Astrocyte (in vitro differentiated cells and primary cell): Measurements from ENCODE around the gene SRSF8. TPM values are rescaled to one million over a fixed set of nuclear protein-coding genes. Genes with fewer than 3 reads are reported as not detected.
"Not testable (repeated sequence)": the region's sequence is repeated elsewhere in the genome, so short reads cannot be mapped to it uniquely, and the experiment has no call there.

ENCODE experiments used
- DNase-seq: peaks from one replicate; pipeline ENCODE4 v3.0.0-alpha.2; 2010; ENCODE audit warnings: low read depth
- FAIRE-seq: peaks from 2 replicates; lab custom pipeline; 2011; peaks lifted over from hg19 to GRCh38; lab: Jason Lieb, UNC
- H2AFZ ChIP-seq: 2 replicates; pipeline ENCODE4 v1.6.0; 2012; ENCODE audit warnings: low read depth, low read length, inconsistent platforms
- H3K27ac ChIP-seq: 2 replicates; pipeline ENCODE4 v1.5.1; 2011; ENCODE audit warnings: low read depth, low read length, inconsistent platforms
- H3K27me3 ChIP-seq: 2 replicates; pipeline ENCODE4 v1.6.0; 2011; ENCODE audit warnings: low read length, inconsistent platforms; ENCODE audit not compliant: insufficient read depth
- H3K36me3 ChIP-seq: 2 replicates; pipeline ENCODE4 v1.5.1; 2011; ENCODE audit warnings: low read length, inconsistent platforms; ENCODE audit not compliant: insufficient read depth
- H3K4me1 ChIP-seq: 2 replicates; pipeline ENCODE4 v1.5.1; 2011; ENCODE audit warnings: low read length, inconsistent platforms; ENCODE audit not compliant: insufficient read depth
- H3K4me2 ChIP-seq: 2 replicates; pipeline ENCODE4 v1.6.0; 2012; ENCODE audit warnings: low read length, inconsistent platforms
- H3K4me3 ChIP-seq: 2 replicates; pipeline ENCODE4 v1.5.1; 2011; ENCODE audit warnings: low read depth, mild to moderate bottlenecking, low read length, inconsistent platforms; ENCODE audit not compliant: insufficient read depth
- H3K79me2 ChIP-seq: 2 replicates; pipeline ENCODE4 v1.6.0; 2012; ENCODE audit warnings: mild to moderate bottlenecking, low read length, inconsistent platforms; ENCODE audit not compliant: insufficient read depth
- H3K9ac ChIP-seq: 2 replicates; pipeline ENCODE4 v1.6.0; 2012; ENCODE audit warnings: mild to moderate bottlenecking, low read length, inconsistent platforms
- H3K9me3 ChIP-seq: 2 replicates; pipeline ENCODE4 v1.5.1; 2012; ENCODE audit warnings: low read depth, mild to moderate bottlenecking, low read length, inconsistent platforms; ENCODE audit not compliant: insufficient read depth
- H4K20me1 ChIP-seq: 2 replicates; pipeline ENCODE4 v1.6.0; 2012; ENCODE audit warnings: low read length, inconsistent platforms; ENCODE audit not compliant: insufficient read depth
- H3K27ac Mint-ChIP-seq: one replicate; pipeline ENCODE4 v1.8.0; 2021; ENCODE audit warnings: mild to moderate bottlenecking, mixed read lengths; ENCODE audit not compliant: unreplicated experiment
- H3K27me3 Mint-ChIP-seq: one replicate; pipeline ENCODE4 v1.8.0; 2021; ENCODE audit warnings: low read depth, mixed read lengths; ENCODE audit not compliant: unreplicated experiment
- H3K36me3 Mint-ChIP-seq: one replicate; pipeline ENCODE4 v1.8.0; 2021; ENCODE audit warnings: low read depth, mixed read lengths; ENCODE audit not compliant: unreplicated experiment
- H3K4me1 Mint-ChIP-seq: one replicate; pipeline ENCODE4 v1.8.0; 2021; ENCODE audit warnings: low read depth, mixed read lengths; ENCODE audit not compliant: unreplicated experiment
- H3K4me3 Mint-ChIP-seq: one replicate; pipeline ENCODE4 v1.8.0; 2021; ENCODE audit warnings: mild to moderate bottlenecking, moderate library complexity, mixed read lengths; ENCODE audit not compliant: unreplicated experiment
- H3K9me3 Mint-ChIP-seq: one replicate; pipeline ENCODE4 v1.8.0; 2021; ENCODE audit warnings: mild to moderate bottlenecking, mixed read lengths; ENCODE audit not compliant: unreplicated experiment
- EZH2 ChIP-seq: IDR thresholded peaks from 2 replicates; pipeline ENCODE4 v1.6.1; 2012; ENCODE audit warnings: mild to moderate bottlenecking, low read length, inconsistent platforms; ENCODE audit not compliant: insufficient read depth
- total RNA-seq: library from RNA; stranded (reverse); gene quantifications from 2 replicates; pipeline ENCODE4 v1.2.1, GENCODE V29; 2021
- TF ChIP-seq, protein P1 (sequence below): IDR thresholded peaks from 2 replicates; pipeline ENCODE4 v1.5.1; 2011; ENCODE audit warnings: low read depth, mild to moderate bottlenecking, inconsistent platforms, low read length, moderate library complexity; ENCODE audit not compliant: insufficient read depth

SRSF8 gene
- total RNA-seq, 1 donor from 2014 or later = 47.5 TPM

DNA sequence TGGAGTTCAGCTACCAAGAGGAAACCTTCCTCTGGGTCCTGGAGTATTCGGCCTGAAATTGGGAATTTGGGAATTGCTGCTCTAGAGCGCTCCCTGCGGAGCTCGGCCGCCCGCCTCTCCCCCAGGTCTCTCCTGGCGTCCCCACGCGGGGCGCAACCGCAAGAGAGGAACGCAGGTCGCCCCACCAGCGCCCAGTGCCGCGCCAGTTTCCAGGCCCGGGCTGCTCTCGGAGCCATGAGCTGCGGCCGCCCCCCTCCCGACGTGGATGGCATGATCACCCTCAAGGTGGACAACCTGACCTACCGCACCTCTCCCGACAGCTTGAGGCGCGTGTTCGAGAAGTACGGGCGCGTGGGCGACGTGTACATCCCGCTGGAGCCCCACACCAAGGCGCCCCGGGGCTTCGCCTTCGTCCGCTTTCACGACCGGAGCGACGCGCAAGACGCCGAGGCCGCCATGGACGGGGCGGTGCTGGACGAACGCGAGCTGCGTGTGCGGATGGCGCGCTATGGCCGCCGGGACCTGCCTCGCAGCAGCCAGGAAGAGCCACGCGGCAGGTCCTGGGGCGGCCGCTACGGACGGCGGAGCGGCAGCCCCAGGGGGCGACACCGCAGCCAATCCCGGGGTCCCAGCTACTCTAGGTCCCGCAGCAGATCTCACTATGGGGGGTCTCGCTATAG lies 29.2 kb upstream of the SRSF8 start:
- not testable (repeated sequence) for H4K20me1 ChIP-seq, H3K27ac Mint-ChIP-seq, FAIRE-seq, H3K9me3 ChIP-seq, H3K27me3 ChIP-seq, H3K4me1 Mint-ChIP-seq, H3K27me3 Mint-ChIP-seq, H3K27ac ChIP-seq, H3K9me3 Mint-ChIP-seq, H3K4me1 ChIP-seq, H3K4me3 Mint-ChIP-seq, DNase-seq, H3K36me3 Mint-ChIP-seq, H3K79me2 ChIP-seq, H3K36me3 ChIP-seq, H3K9ac ChIP-seq
- peak; percentile 33 for TF ChIP-seq EZH2
- peak overlapping the region; percentile 62 for H3K4me2 ChIP-seq
- peak overlapping the region; percentile 60 for H2AFZ ChIP-seq
- peak overlapping the region; percentile 5 for H3K4me3 ChIP-seq

DNA sequence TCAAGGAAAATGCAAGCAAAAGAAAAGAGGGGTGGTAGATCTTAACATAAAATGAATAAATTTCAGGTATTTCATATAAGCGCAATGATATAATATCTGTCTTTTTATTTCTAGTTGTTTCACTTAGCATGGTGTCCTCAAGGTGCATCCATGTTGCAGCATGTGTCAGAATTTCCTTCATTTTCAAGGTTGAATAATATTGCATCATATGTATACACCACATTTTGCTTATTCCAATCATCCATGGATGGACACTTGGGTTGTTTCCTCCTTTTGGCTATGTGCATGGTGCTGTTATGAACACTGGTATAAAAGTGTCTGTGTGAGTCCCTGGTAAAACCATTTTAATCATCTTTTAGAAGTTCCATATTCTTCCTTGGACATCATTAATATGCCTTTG lies 24.5 kb upstream of the SRSF8 start:
- Mint-ChIP-seq H3K4me3 (no peak overlapping the region), H3K4me1 (no peaks in the 10 kb centered on the region), H3K9me3 (peaks cover 5% of the 10 kb centered on the region), H3K27ac (no peak overlapping the region), H3K36me3 (peaks cover 3% of the 10 kb centered on the region), H3K27me3 (peaks cover 14% of the 10 kb centered on the region)
- no peaks in the 10 kb centered on the region for H3K36me3 ChIP-seq
- H3K79me2 ChIP-seq = no peaks in the 10 kb centered on the region
- no peak overlapping the region for H3K4me2 ChIP-seq
- no peak for DNase-seq
- peaks cover 24% of the 10 kb centered on the region for H3K27me3 ChIP-seq
- no peak overlapping the region for H2AFZ ChIP-seq
- H4K20me1 ChIP-seq = no peaks in the 10 kb centered on the region
- no peak for TF ChIP-seq EZH2
- TF ChIP-seq, protein P1, sequence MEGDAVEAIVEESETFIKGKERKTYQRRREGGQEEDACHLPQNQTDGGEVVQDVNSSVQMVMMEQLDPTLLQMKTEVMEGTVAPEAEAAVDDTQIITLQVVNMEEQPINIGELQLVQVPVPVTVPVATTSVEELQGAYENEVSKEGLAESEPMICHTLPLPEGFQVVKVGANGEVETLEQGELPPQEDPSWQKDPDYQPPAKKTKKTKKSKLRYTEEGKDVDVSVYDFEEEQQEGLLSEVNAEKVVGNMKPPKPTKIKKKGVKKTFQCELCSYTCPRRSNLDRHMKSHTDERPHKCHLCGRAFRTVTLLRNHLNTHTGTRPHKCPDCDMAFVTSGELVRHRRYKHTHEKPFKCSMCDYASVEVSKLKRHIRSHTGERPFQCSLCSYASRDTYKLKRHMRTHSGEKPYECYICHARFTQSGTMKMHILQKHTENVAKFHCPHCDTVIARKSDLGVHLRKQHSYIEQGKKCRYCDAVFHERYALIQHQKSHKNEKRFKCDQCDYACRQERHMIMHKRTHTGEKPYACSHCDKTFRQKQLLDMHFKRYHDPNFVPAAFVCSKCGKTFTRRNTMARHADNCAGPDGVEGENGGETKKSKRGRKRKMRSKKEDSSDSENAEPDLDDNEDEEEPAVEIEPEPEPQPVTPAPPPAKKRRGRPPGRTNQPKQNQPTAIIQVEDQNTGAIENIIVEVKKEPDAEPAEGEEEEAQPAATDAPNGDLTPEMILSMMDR = no peak
- H3K9ac ChIP-seq = no peak overlapping the region
- FAIRE-seq = no peak
- H3K9me3 ChIP-seq = no peaks in the 10 kb centered on the region
- no peak overlapping the region for H3K4me3 ChIP-seq
- H3K4me1 ChIP-seq = no peaks in the 10 kb centered on the region
- no peak overlapping the region for H3K27ac ChIP-seq

DNA sequence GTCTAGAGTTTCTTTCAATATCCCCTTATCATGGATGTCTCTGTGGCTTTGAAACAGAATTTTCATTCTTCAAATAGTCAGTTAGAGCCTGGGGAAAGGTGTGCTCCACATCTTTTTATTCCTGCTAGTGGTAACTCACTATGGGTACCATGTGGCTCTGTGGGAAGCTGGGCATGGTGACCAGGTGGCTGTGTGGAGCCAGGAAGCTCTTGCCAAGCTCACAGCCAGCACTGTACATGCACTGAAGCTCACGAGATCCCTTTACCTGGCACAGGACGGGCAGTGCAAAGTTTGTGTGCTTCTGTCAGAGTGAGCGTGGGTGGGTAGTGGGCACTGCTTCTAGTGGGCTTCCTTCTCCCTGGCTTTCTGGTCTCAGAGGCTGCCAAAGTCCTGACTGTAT lies 23.8 kb upstream of the SRSF8 start:
- Mint-ChIP-seq H3K4me3 (no peak overlapping the region), H3K27ac (no peak overlapping the region), H3K36me3 (peaks cover 3% of the 10 kb centered on the region), H3K4me1 (no peaks in the 10 kb centered on the region), H3K27me3 (peaks cover 14% of the 10 kb centered on the region), H3K9me3 (peaks cover 5% of the 10 kb centered on the region)
- FAIRE-seq (no peak), DNase-seq (no peak)
- no peaks in the 10 kb centered on the region for H3K36me3 ChIP-seq
- no peak overlapping the region for H3K27ac ChIP-seq
- H3K4me3 ChIP-seq = no peak overlapping the region
- no peaks in the 10 kb centered on the region for H3K9me3 ChIP-seq
- TF ChIP-seq, protein P1 = no peak
- peaks cover 24% of the 10 kb centered on the region for H3K27me3 ChIP-seq
- no peak overlapping the region for H2AFZ ChIP-seq
- H3K4me1 ChIP-seq = no peaks in the 10 kb centered on the region
- H3K9ac ChIP-seq = no peak overlapping the region
- H3K79me2 ChIP-seq = no peaks in the 10 kb centered on the region
- H3K4me2 ChIP-seq = no peak overlapping the region
- no peaks in the 10 kb centered on the region for H4K20me1 ChIP-seq
